Neutrophil (primary cell): Measurements from ENCODE around the gene TRPM5.

Source experiments
- H3K27ac ChIP-seq: fragments of 200-600 bp; sonication (generic); 2 replicates; pipeline ENCODE4 v1.5.1; 2016; ENCODE audit warnings: mild to moderate bottlenecking, moderate library complexity
- H3K27me3 ChIP-seq: fragments of 200-600 bp; sonication (generic); 2 replicates; pipeline ENCODE4 v1.6.0; 2016; ENCODE audit warnings: mild to moderate bottlenecking
- H3K36me3 ChIP-seq: fragments of 200-600 bp; sonication (generic); 2 replicates; pipeline ENCODE4 v1.5.1; 2017
- H3K4me1 ChIP-seq, 2 experiments: fragments of 200-600 bp in 1 of 2; sonication (generic) in 1 of 2; 1 replicate in 1 of 2; 2 replicates in 1 of 2; pipeline versions ENCODE4 v1.5.1 to v1.6.1; 2013 to 2016; ENCODE audit warnings: low read depth in 1 of 2, low read length in 1 of 2, mild to moderate bottlenecking in 1 of 2, moderate library complexity in 1 of 2; ENCODE audit not compliant: control insufficient read depth in 1 of 2, insufficient read depth in 1 of 2
- H3K4me3 ChIP-seq, 2 experiments: fragments of 200-600 bp in 1 of 2; sonication (generic) in 1 of 2; 1 replicate in 1 of 2; 2 replicates in 1 of 2; pipeline ENCODE4 v1.5.1; 2013 to 2016; ENCODE audit warnings: low read depth in 1 of 2, low read length in 1 of 2, mild to moderate bottlenecking in 1 of 2, moderate library complexity in 1 of 2
- H3K9me3 ChIP-seq: fragments of 200-600 bp; sonication (generic); 2 replicates; pipeline ENCODE4 v1.5.1; 2016
- TF ChIP-seq, protein P1 (sequence below): fragments of 200-600 bp; sonication (generic); IDR thresholded peaks from 2 replicates; pipeline ENCODE4 v1.5.1; 2016; ENCODE audit warnings: antibody characterized with exemption

The TRPM5 gene

DNA sequence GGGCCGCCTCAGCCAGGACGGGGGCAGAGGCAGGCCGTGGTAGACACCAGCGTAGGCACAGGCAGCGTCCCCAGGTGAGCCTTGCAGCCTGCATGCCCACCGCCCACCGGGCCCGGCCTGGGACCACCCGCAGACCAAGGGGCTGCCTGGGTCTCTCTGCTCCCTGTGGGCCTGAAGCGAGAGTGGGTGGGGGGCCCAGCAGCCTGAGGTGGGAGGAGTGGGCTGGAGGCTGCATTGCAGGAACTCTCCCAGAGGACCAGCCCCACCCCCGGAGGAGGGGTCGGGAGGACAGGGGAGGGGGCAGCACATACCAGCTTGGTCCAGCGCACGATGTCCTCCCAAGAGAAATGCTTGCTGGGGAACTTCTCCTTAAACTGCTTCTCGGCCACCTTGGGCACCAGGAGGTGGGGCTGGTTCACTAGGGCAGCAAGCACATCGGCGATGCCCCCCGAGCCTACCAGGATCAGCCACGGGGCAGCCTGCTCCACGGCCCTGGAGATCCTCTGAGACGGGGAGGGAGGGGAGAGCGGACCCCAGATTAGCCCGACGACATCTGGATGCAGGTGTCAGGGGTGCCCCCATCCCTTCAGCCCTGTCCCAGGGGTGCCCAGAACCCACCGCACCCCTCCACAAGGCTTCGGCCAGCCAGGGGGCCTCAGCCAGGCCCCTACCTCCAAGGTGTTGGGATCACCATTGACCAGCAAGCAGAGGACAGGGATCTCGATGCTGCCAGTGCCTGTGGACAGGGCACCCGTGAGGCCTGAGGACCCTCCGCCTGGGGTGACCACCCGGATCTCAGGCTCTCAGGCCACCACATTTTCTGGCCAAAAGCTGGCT is 26.2 kb downstream of the TRPM5 start:
- Histone ChIP-seq H3K4me3 (no peak overlapping the region), H3K4me1 (peaks cover 0 to 12% of the 10 kb centered on the region in 2 experiments), H3K27ac (no peak overlapping the region), H3K9me3 (no peaks in the 10 kb centered on the region), H3K36me3 (no peaks in the 10 kb centered on the region), H3K27me3 (peaks cover 10% of the 10 kb centered on the region)
- TF ChIP-seq, protein P1, sequence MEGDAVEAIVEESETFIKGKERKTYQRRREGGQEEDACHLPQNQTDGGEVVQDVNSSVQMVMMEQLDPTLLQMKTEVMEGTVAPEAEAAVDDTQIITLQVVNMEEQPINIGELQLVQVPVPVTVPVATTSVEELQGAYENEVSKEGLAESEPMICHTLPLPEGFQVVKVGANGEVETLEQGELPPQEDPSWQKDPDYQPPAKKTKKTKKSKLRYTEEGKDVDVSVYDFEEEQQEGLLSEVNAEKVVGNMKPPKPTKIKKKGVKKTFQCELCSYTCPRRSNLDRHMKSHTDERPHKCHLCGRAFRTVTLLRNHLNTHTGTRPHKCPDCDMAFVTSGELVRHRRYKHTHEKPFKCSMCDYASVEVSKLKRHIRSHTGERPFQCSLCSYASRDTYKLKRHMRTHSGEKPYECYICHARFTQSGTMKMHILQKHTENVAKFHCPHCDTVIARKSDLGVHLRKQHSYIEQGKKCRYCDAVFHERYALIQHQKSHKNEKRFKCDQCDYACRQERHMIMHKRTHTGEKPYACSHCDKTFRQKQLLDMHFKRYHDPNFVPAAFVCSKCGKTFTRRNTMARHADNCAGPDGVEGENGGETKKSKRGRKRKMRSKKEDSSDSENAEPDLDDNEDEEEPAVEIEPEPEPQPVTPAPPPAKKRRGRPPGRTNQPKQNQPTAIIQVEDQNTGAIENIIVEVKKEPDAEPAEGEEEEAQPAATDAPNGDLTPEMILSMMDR = no peak

DNA sequence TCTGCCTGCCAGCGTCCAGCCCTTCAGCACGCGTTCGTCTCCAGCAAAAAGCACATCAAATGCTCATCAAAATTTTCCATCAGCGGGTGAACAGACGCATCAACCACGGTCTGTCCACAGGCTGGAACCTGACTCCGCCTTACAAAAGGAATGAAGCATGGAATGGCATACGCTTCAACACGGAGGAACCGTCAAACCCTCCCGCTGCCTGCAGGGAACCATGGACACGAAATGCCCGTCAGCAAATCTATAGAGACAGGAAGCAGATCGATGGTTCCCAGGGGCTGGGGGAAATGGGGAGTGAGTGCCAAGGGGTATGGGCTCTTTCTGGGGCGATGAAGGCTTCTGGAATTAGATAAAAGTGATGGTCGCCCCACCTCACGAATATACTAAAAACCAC is 27.5 kb downstream of the TRPM5 start:
- Histone ChIP-seq H3K4me3 (no peak overlapping the region), H3K27ac (no peak overlapping the region), H3K4me1 (peaks cover 0 to 12% of the 10 kb centered on the region in 2 experiments), H3K27me3 (peaks cover 10% of the 10 kb centered on the region), H3K9me3 (no peaks in the 10 kb centered on the region), H3K36me3 (no peaks in the 10 kb centered on the region)
- TF ChIP-seq, protein P1 = no peak

DNA sequence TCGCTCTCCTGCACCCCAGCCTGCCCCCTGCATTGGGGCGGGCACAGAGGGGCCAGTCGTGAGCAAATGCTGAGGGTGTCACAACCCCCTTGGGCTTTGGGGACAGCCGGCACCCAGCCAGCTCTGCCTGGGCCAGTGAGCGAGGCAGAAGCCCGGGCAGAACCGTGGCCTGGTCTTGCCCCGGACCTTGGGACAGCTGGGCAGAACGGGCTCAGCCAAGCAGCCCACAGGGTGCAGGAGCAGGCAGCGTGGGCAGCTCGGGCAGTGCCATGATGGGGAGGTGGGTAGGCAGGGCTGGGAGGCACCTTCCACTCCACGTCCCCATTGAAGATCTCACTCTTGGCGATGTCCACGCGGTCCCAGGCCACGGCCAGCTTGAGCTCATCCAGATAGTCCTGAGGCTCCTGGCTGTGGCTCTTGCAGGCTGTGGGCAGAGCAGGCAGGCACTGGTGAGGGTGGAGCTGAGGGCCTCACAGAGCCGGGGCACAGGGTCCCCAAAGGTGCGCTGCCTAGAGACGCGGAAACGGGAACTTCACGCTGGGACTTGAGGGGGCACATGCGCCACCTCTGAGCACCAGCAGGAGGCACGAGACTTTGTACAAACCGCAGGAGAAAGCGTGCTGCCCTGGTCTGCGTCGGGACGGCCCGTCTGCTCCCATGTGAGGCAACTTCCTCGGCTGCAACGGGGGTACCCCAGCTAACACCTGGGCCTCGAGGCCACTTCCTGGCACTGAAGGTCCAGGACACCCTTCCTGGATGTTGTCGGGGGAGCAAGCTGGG is 28.5 kb downstream of the TRPM5 start:
- TF ChIP-seq, protein P1 = no peak
- Histone ChIP-seq H3K27ac (no peak overlapping the region), H3K4me3 (no peak overlapping the region), H3K9me3 (no peaks in the 10 kb centered on the region), H3K4me1 (peaks cover 0 to 11% of the 10 kb centered on the region in 2 experiments), H3K36me3 (no peaks in the 10 kb centered on the region), H3K27me3 (peaks cover 2% of the 10 kb centered on the region)

DNA sequence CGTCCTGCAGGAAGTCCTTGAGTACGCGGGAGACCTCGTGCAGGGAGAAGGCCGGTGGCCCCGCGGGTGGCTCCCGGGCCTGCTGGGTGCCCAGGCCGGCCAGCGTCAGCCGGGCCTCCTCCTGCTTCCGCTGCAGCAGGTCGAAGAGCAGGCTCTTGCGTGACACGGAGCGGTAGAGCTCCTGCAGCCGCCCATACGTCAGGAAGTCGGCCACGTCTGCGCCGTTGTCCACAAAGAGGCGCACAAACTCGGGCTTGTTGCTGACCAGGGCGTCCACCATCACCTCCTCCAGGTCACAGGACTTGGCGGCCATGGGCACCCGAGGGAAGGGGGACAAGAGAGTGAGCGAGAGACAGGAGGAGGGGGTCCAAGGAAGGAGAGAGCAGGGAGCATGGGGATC is 29.1 kb downstream of the TRPM5 start:
- Histone ChIP-seq H3K4me1 (peaks cover 0 to 5% of the 10 kb centered on the region in 2 experiments), H3K27ac (no peak overlapping the region), H3K4me3 (no peak overlapping the region), H3K9me3 (no peaks in the 10 kb centered on the region), H3K36me3 (no peaks in the 10 kb centered on the region), H3K27me3 (no peaks in the 10 kb centered on the region)
- TF ChIP-seq, protein P1 = no peak

DNA sequence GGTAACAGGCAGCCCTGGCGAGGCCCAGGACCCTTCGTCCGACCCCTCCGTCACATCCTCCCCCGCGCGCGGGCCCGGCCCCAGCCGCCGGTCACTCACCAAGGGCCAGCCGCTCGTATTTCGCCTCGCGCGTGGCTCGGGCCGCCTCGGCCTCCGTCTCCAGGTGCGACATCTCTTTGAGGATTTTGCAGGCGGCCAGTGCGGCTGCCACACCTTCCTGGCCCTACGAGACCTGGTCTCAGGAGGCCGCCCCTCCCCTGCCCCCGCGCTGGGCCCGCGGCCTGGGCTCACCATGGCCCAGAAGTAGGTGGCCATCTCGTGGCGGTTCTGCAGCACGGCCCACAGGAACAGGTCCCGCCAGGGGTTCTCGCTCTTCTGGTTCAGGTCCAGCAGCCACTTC is 29.7 kb downstream of the TRPM5 start:
- no peaks in the 10 kb centered on the region for H3K36me3 ChIP-seq
- no peak overlapping the region for H3K27ac ChIP-seq
- H3K4me1 ChIP-seq = no peaks in the 10 kb centered on the region
- no peak overlapping the region for H3K4me3 ChIP-seq
- H3K9me3 ChIP-seq = no peaks in the 10 kb centered on the region
- TF ChIP-seq, protein P1 = no peak
- no peaks in the 10 kb centered on the region for H3K27me3 ChIP-seq
